HepG2 (cell line): Measurements from ENCODE around the gene FBF1. TPM values are rescaled to one million over a fixed set of nuclear protein-coding genes. Genes with fewer than 3 reads are reported as not detected.

Source experiments
- FOSL1 ChIP-seq: sonication (generic); formaldehyde crosslinking; IDR thresholded peaks from 2 replicates; pipeline ENCODE4 v1.9.0; 2021; ENCODE audit warnings: missing genetic modification reagents, borderline replicate concordance
- GLI4 ChIP-seq: sonication (generic); formaldehyde crosslinking; IDR thresholded peaks from 2 replicates; pipeline ENCODE4 v1.5.1; 2020; ENCODE audit warnings: missing genetic modification reagents, mild to moderate bottlenecking, moderate library complexity, borderline replicate concordance
- LCORL ChIP-seq, 2 experiments: fragments of 450-650 bp in 1 of 2; sonication (generic) in 1 of 2; formaldehyde crosslinking in 1 of 2; IDR thresholded peaks; 2 replicates each; pipeline versions ENCODE4 v1.5.0 to v1.6.1; 2017 to 2020; ENCODE audit warnings: antibody characterized with exemption in 1 of 2, missing genetic modification reagents in 1 of 2
- NR1H2 ChIP-seq: sonication (generic); formaldehyde crosslinking; IDR thresholded peaks from 2 replicates; pipeline ENCODE4 v1.8.1; 2022; ENCODE audit warnings: low read depth, missing genetic modification reagents, borderline replicate concordance
- PAWR ChIP-seq: sonication (generic); formaldehyde crosslinking; IDR thresholded peaks from 2 replicates; pipeline ENCODE4 v1.4.0; 2020; ENCODE audit warnings: missing genetic modification reagents, mild to moderate bottlenecking, borderline replicate concordance
- SIX1 ChIP-seq: sonication (generic); formaldehyde crosslinking; IDR thresholded peaks from 2 replicates; pipeline ENCODE4 v1.4.0; 2020; ENCODE audit warnings: missing genetic modification reagents, borderline replicate concordance
- TAF15 ChIP-seq: fragments of 200-400 bp; formaldehyde crosslinking; IDR thresholded peaks from one replicate; pipeline ENCODE4 v1.6.1; 2018; ENCODE audit warnings: mild to moderate bottlenecking, low read depth, low read length; ENCODE audit not compliant: poor library complexity, severe bottlenecking
- ZBTB8A ChIP-seq: sonication (generic); formaldehyde crosslinking; IDR thresholded peaks from 2 replicates; pipeline ENCODE4 v1.4.0; 2020; ENCODE audit warnings: mild to moderate bottlenecking, low read depth, missing genetic modification reagents, borderline replicate concordance
- ZFP82 ChIP-seq: sonication (generic); formaldehyde crosslinking; IDR thresholded peaks from 2 replicates; pipeline ENCODE4 v1.5.1; 2020; ENCODE audit warnings: mild to moderate bottlenecking, missing genetic modification reagents, borderline replicate concordance
- ZNF296 ChIP-seq: sonication (generic); formaldehyde crosslinking; conservative IDR thresholded peaks from 2 replicates; pipeline ENCODE4 v1.5.0; 2020; ENCODE audit warnings: mild to moderate bottlenecking, missing genetic modification reagents
- ZNF430 ChIP-seq: sonication (generic); formaldehyde crosslinking; IDR thresholded peaks from 2 replicates; pipeline ENCODE4 v1.9.0; 2021; ENCODE audit warnings: mild to moderate bottlenecking, missing genetic modification reagents
- ZNF652 ChIP-seq: IDR thresholded peaks from 2 replicates; pipeline ENCODE4 v1.6.1; 2016; ENCODE audit warnings: low read depth, borderline replicate concordance
- polyA plus RNA-seq, 8 experiments: library from polyadenylated mRNA; depleted of rRNA in 3 of 8; stranded (reverse) in 7 of 8; unstranded in 1 of 8; fragments of >200 nt; fragmentation: Illumina TruSeq in 4 of 8; extraction: Trizol in 4 of 8; gene quantifications; 2 replicates each; pipeline versions ENCODE4 v1.2.1 to v1.2.3, GENCODE V29; 2011 to 2016; ENCODE audit warnings: low read depth in 4 of 8, missing spikeins in 1 of 8, mixed read lengths in 1 of 8; ENCODE audit not compliant: insufficient read depth in 1 of 8
- total RNA-seq, 5 experiments: library from RNA; depleted of rRNA; stranded (reverse); fragments of >200 nt; fragmentation: Illumina TruSeq; extraction: Trizol; gene quantifications; 2 replicates each; pipeline ENCODE4 v1.2.3, GENCODE V29; 2016; ENCODE audit warnings: low read depth in 1 of 5
- TF ChIP-seq, protein P1 (sequence below): sonication (generic); formaldehyde crosslinking; IDR thresholded peaks from 2 replicates; pipeline ENCODE4 v1.4.0; 2020; ENCODE audit warnings: missing genetic modification reagents, low read depth, mild to moderate bottlenecking, borderline replicate concordance
- TF ChIP-seq, protein P2 (sequence below): sonication (generic); formaldehyde crosslinking; conservative IDR thresholded peaks from 2 replicates; pipeline ENCODE4 v1.8.0; 2022; ENCODE audit warnings: mild to moderate bottlenecking, moderate library complexity, missing genetic modification reagents
- TF ChIP-seq, protein P3 (sequence below): IDR thresholded peaks from 2 replicates; pipeline ENCODE4 v1.6.1; 2012; ENCODE audit warnings: low read depth, low read length, improper control_type of control experiment
- TF ChIP-seq, protein P4 (sequence below): sonication (generic); formaldehyde crosslinking; IDR thresholded peaks from 2 replicates; pipeline ENCODE4 v1.4.0; 2020; ENCODE audit warnings: mild to moderate bottlenecking, missing genetic modification reagents

FBF1 gene
- total and polyA plus RNA-seq, 2 of the 13 experiments (the other 11 are each of a cell fraction or from before 2014, with no cell fraction given) = 2.4 to 8.1 TPM

DNA sequence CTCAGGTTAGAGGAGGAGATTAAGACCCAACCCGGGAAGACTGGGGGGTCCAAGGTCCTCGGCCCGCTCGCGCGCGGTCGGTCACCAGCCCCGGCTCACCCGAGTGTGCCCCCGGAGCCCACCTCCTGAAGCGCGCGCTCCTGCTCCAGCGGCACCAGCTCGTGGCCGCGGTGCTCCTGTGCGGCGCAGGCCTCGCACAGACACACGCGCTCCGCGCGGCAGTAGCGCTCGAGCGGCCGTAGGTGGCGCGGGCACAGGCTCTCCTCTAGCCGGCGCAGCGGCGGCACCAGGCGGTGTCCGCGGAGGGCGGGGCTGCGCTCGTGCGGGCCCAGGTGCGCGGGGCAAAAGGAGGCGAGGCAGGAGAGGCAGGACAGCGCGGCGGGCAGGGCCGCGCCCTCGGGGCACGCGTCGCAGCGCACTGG is 63.1 kb downstream of the FBF1 start (continued):
- TF ChIP-seq, protein P1, sequence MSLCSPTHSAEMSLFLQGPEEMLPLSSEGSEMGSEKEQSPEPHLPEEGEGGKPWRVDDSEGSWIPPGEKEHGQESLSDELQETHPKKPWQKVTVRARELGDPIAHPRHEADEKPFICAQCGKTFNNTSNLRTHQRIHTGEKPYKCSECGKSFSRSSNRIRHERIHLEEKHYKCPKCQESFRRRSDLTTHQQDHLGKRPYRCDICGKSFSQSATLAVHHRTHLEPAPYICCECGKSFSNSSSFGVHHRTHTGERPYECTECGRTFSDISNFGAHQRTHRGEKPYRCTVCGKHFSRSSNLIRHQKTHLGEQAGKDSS = peak; percentile 62; the same call in 1 of the 2 replicates
- TF ChIP-seq ZNF430 (no peak), GLI4 (CRISPR knock-in tag) (no peak; the same call in 1 of the 2 replicates), ZNF296 (CRISPR knock-in tag) (no peak; the same call in 1 of the 2 replicates), PAWR (CRISPR knock-in tag) (no peak; the same call in 1 of the 2 replicates), ZNF652 (CRISPR knock-in tag) (no peak), NR1H2 (no peak; the same call in 1 of the 2 replicates), ZBTB8A (0 out of 2 replicates have a peak, but pooled peaks have one; percentile 12), SIX1 (no peak), ZFP82 (CRISPR knock-in tag) (peak; percentile 44; the same call in 1 of the 2 replicates), TAF15 (no peak), FOSL1 (CRISPR knock-in tag) (no peak), LCORL (IDR thresholded peaks at IDR 0.05) (no peak), LCORL (CRISPR knock-in tag; IDR thresholded peaks at IDR 0.05) (no peak)
- TF ChIP-seq, protein P2, sequence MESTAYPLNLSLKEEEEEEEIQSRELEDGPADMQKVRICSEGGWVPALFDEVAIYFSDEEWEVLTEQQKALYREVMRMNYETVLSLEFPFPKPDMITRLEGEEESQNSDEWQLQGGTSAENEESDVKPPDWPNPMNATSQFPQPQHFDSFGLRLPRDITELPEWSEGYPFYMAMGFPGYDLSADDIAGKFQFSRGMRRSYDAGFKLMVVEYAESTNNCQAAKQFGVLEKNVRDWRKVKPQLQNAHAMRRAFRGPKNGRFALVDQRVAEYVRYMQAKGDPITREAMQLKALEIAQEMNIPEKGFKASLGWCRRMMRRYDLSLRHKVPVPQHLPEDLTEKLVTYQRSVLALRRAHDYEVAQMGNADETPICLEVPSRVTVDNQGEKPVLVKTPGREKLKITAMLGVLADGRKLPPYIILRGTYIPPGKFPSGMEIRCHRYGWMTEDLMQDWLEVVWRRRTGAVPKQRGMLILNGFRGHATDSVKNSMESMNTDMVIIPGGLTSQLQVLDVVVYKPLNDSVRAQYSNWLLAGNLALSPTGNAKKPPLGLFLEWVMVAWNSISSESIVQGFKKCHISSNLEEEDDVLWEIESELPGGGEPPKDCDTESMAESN (CRISPR knock-in tag) = peak; percentile 93
- TF ChIP-seq, protein P3, sequence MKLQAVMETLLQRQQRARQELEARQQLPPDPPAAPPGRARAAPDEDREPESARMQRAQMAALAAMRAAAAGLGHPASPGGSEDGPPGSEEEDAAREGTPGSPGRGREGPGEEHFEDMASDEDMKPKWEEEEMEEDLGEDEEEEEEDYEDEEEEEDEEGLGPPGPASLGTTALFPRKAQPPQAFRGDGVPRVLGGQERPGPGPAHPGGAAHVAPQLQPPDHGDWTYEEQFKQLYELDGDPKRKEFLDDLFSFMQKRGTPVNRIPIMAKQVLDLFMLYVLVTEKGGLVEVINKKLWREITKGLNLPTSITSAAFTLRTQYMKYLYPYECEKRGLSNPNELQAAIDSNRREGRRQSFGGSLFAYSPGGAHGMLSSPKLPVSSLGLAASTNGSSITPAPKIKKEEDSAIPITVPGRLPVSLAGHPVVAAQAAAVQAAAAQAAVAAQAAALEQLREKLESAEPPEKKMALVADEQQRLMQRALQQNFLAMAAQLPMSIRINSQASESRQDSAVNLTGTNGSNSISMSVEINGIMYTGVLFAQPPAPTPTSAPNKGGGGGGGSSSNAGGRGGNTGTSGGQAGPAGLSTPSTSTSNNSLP = no peak
- TF ChIP-seq, protein P4, sequence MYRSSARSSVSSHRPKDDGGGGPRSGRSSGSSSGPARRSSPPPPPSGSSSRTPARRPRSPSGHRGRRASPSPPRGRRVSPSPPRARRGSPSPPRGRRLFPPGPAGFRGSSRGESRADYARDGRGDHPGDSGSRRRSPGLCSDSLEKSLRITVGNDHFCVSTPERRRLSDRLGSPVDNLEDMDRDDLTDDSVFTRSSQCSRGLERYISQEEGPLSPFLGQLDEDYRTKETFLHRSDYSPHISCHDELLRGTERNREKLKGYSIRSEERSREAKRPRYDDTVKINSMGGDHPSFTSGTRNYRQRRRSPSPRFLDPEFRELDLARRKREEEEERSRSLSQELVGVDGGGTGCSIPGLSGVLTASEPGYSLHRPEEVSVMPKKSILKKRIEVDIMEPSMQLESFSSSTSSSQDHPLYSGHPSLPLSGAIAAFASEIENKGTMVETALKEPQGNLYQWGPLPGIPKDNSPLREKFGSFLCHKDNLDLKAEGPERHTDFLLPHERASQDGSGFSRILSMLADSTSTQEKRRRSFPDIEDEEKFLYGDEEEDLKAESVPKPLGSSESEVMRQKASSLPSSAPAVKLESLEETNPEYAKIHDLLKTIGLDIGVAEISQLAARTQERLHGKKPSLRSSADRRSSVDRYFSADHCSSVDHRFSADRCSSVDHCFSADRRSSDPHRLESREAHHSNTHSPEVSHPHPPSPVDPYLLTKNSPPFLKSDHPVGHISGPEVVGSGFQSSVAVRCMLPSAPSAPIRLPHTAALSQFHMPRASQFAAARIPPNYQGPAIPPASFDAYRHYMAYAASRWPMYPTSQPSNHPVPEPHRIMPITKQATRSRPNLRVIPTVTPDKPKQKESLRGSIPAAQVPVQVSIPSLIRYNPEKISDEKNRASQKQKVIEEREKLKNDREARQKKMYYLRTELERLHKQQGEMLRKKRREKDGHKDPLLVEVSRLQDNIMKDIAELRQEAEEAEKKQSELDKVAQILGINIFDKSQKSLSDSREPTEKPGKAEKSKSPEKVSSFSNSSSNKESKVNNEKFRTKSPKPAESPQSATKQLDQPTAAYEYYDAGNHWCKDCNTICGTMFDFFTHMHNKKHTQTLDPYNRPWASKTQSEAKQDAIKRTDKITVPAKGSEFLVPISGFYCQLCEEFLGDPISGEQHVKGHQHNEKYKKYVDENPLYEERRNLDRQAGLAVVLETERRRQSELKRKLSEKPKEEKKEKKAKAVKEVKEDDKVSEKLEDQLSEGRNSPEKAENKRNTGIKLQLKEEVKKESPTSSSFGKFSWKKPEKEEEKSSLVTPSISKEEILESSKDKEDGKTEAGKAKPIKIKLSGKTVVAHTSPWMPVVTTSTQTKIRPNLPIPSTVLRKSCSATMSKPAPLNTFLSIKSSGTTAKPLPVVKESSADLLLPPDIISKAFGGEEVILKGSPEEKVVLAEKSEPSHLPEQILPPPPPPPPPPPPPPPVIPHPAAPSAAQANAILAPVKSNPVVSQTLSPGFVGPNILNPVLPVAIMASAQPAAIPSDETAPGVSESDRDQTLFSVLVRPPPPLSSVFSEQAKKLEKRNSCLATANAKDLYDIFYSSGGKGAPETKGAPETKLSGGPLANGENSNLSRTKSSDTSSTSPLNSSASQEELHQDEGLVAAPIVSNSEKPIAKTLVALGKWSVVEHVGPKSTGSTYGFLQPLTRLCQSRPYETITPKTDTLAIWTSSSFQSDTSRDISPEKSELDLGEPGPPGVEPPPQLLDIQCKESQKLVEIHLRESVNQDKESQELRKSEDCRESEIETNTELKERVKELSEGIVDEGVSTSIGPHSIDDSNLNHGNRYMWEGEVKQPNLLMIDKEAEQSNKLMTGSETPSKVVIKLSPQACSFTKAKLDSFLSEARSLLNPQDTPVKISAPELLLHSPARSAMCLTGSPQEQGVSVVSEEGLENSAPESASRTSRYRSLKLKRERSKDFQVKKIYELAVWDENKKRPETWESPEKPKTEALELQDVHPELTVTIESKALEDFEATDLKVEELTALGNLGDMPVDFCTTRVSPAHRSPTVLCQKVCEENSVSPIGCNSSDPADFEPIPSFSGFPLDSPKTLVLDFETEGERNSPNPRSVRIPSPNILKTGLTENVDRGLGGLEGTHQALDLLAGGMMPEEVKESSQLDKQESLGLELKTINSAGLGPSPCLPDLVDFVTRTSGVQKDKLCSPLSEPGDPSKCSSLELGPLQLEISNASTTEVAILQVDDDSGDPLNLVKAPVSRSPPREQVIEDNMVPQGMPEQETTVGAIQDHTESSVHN (CRISPR knock-in tag) = no peak
